DND-41 (cell line): ENCODE data around the gene TSNAXIP1.

Experiments
- CTCF ChIP-seq: IDR thresholded peaks from 2 replicates; pipeline ENCODE4 v1.5.1; 2012; ENCODE audit warnings: borderline replicate concordance, low read length, moderate library complexity, mild to moderate bottlenecking; ENCODE audit not compliant: poor library complexity, severe bottlenecking; ENCODE audit errors: extremely low read depth
- EZH2 ChIP-seq: IDR thresholded peaks from 3 replicates; pipeline ENCODE4 v1.6.1; 2012; ENCODE audit warnings: borderline replicate concordance, low read depth, mild to moderate bottlenecking, moderate library complexity, low read length, inconsistent platforms; ENCODE audit not compliant: severe bottlenecking

GRCh38 chr16:67811899-67812298, 5.2 kb downstream of the TSNAXIP1 start:
- TF ChIP-seq CTCF = no peak
- TF ChIP-seq EZH2 = no peak
